Astrocyte (in vitro differentiated cells and primary cell): ENCODE results near the gene UBD. TPM values are rescaled to one million over a fixed set of nuclear protein-coding genes. Genes with fewer than 3 reads are reported as not detected.

Experiments used
- DNase-seq: peaks from one replicate; pipeline ENCODE4 v3.0.0-alpha.2; 2010; ENCODE audit warnings: low read depth
- FAIRE-seq: peaks from 2 replicates; lab custom pipeline; 2011; peaks lifted over from hg19 to GRCh38; lab: Jason Lieb, UNC
- H2AFZ ChIP-seq: 2 replicates; pipeline ENCODE4 v1.6.0; 2012; ENCODE audit warnings: low read depth, low read length, inconsistent platforms
- H3K27ac ChIP-seq: 2 replicates; pipeline ENCODE4 v1.5.1; 2011; ENCODE audit warnings: low read depth, low read length, inconsistent platforms
- H3K27me3 ChIP-seq: 2 replicates; pipeline ENCODE4 v1.6.0; 2011; ENCODE audit warnings: low read length, inconsistent platforms; ENCODE audit not compliant: insufficient read depth
- H3K36me3 ChIP-seq: 2 replicates; pipeline ENCODE4 v1.5.1; 2011; ENCODE audit warnings: low read length, inconsistent platforms; ENCODE audit not compliant: insufficient read depth
- H3K4me1 ChIP-seq: 2 replicates; pipeline ENCODE4 v1.5.1; 2011; ENCODE audit warnings: low read length, inconsistent platforms; ENCODE audit not compliant: insufficient read depth
- H3K4me2 ChIP-seq: 2 replicates; pipeline ENCODE4 v1.6.0; 2012; ENCODE audit warnings: low read length, inconsistent platforms
- H3K4me3 ChIP-seq: 2 replicates; pipeline ENCODE4 v1.5.1; 2011; ENCODE audit warnings: low read depth, mild to moderate bottlenecking, low read length, inconsistent platforms; ENCODE audit not compliant: insufficient read depth
- H3K79me2 ChIP-seq: 2 replicates; pipeline ENCODE4 v1.6.0; 2012; ENCODE audit warnings: mild to moderate bottlenecking, low read length, inconsistent platforms; ENCODE audit not compliant: insufficient read depth
- H3K9ac ChIP-seq: 2 replicates; pipeline ENCODE4 v1.6.0; 2012; ENCODE audit warnings: mild to moderate bottlenecking, low read length, inconsistent platforms
- H3K9me3 ChIP-seq: 2 replicates; pipeline ENCODE4 v1.5.1; 2012; ENCODE audit warnings: low read depth, mild to moderate bottlenecking, low read length, inconsistent platforms; ENCODE audit not compliant: insufficient read depth
- H4K20me1 ChIP-seq: 2 replicates; pipeline ENCODE4 v1.6.0; 2012; ENCODE audit warnings: low read length, inconsistent platforms; ENCODE audit not compliant: insufficient read depth
- H3K27ac Mint-ChIP-seq: one replicate; pipeline ENCODE4 v1.8.0; 2021; ENCODE audit warnings: mild to moderate bottlenecking, mixed read lengths; ENCODE audit not compliant: unreplicated experiment
- H3K27me3 Mint-ChIP-seq: one replicate; pipeline ENCODE4 v1.8.0; 2021; ENCODE audit warnings: low read depth, mixed read lengths; ENCODE audit not compliant: unreplicated experiment
- H3K36me3 Mint-ChIP-seq: one replicate; pipeline ENCODE4 v1.8.0; 2021; ENCODE audit warnings: low read depth, mixed read lengths; ENCODE audit not compliant: unreplicated experiment
- H3K4me1 Mint-ChIP-seq: one replicate; pipeline ENCODE4 v1.8.0; 2021; ENCODE audit warnings: low read depth, mixed read lengths; ENCODE audit not compliant: unreplicated experiment
- H3K4me3 Mint-ChIP-seq: one replicate; pipeline ENCODE4 v1.8.0; 2021; ENCODE audit warnings: mild to moderate bottlenecking, moderate library complexity, mixed read lengths; ENCODE audit not compliant: unreplicated experiment
- H3K9me3 Mint-ChIP-seq: one replicate; pipeline ENCODE4 v1.8.0; 2021; ENCODE audit warnings: mild to moderate bottlenecking, mixed read lengths; ENCODE audit not compliant: unreplicated experiment
- EZH2 ChIP-seq: IDR thresholded peaks from 2 replicates; pipeline ENCODE4 v1.6.1; 2012; ENCODE audit warnings: mild to moderate bottlenecking, low read length, inconsistent platforms; ENCODE audit not compliant: insufficient read depth
- total RNA-seq: library from RNA; stranded (reverse); gene quantifications from 2 replicates; pipeline ENCODE4 v1.2.1, GENCODE V29; 2021
- TF ChIP-seq, protein P1 (sequence below): IDR thresholded peaks from 2 replicates; pipeline ENCODE4 v1.5.1; 2011; ENCODE audit warnings: low read depth, mild to moderate bottlenecking, inconsistent platforms, low read length, moderate library complexity; ENCODE audit not compliant: insufficient read depth

Gene UBD
- total RNA-seq, 1 donor from 2014 or later, result 9.9 TPM

GRCh38 chr6:29521006-29521680 lies 38.4 kb downstream of the UBD start:
- peaks cover 4% of the 10 kb centered on the region for H3K36me3 Mint-ChIP-seq
- no peak overlapping the region for H3K27ac Mint-ChIP-seq
- Histone ChIP-seq H3K4me1 (no peaks in the 10 kb centered on the region), H2AFZ (no peak overlapping the region), H3K27ac (no peak overlapping the region), H3K79me2 (no peaks in the 10 kb centered on the region), H3K9me3 (no peaks in the 10 kb centered on the region), H3K4me2 (no peak overlapping the region), H3K9ac (no peak overlapping the region), H4K20me1 (no peaks in the 10 kb centered on the region), H3K36me3 (no peaks in the 10 kb centered on the region), H3K4me3 (no peak overlapping the region), H3K27me3 (no peaks in the 10 kb centered on the region)
- TF ChIP-seq, protein P1, sequence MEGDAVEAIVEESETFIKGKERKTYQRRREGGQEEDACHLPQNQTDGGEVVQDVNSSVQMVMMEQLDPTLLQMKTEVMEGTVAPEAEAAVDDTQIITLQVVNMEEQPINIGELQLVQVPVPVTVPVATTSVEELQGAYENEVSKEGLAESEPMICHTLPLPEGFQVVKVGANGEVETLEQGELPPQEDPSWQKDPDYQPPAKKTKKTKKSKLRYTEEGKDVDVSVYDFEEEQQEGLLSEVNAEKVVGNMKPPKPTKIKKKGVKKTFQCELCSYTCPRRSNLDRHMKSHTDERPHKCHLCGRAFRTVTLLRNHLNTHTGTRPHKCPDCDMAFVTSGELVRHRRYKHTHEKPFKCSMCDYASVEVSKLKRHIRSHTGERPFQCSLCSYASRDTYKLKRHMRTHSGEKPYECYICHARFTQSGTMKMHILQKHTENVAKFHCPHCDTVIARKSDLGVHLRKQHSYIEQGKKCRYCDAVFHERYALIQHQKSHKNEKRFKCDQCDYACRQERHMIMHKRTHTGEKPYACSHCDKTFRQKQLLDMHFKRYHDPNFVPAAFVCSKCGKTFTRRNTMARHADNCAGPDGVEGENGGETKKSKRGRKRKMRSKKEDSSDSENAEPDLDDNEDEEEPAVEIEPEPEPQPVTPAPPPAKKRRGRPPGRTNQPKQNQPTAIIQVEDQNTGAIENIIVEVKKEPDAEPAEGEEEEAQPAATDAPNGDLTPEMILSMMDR, result no peak
- no peak for TF ChIP-seq EZH2
- H3K27me3 Mint-ChIP-seq, result no peaks in the 10 kb centered on the region
- FAIRE-seq (no peak), DNase-seq (no peak)
- peaks cover 5% of the 10 kb centered on the region for H3K9me3 Mint-ChIP-seq
- peaks cover 2% of the 10 kb centered on the region for H3K4me1 Mint-ChIP-seq
- no peak overlapping the region for H3K4me3 Mint-ChIP-seq

DNA sequence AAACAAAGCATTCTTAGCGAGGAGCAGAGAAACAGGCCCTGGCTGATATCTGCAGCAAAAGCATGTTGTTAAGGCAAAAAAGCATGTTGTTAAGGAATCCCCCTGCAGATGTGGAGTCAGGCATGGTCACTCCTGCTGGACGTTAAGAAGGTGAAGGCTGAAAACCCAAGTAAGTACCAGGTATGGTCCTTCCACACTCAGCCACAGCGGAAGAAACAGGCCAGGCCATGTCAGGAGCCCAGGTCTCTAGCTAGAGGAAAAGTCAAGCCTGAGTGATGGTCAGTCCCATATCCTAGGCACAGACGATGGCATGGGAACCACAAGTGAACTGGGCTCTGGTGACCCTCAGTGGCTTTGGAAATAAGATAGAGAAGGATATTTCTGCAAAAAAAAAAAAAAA lies 39.3 kb downstream of the UBD start:
- Mint-ChIP-seq H3K4me3 (no peak overlapping the region), H3K9me3 (peaks cover 5% of the 10 kb centered on the region), H3K36me3 (peaks cover 4% of the 10 kb centered on the region), H3K27ac (no peak overlapping the region), H3K4me1 (peaks cover 5% of the 10 kb centered on the region), H3K27me3 (no peaks in the 10 kb centered on the region)
- Histone ChIP-seq H3K27me3 (no peaks in the 10 kb centered on the region), H3K4me3 (no peak overlapping the region), H3K4me2 (no peak overlapping the region), H4K20me1 (no peaks in the 10 kb centered on the region), H2AFZ (no peak overlapping the region), H3K79me2 (no peaks in the 10 kb centered on the region), H3K4me1 (no peaks in the 10 kb centered on the region), H3K27ac (no peak overlapping the region), H3K9me3 (no peaks in the 10 kb centered on the region), H3K36me3 (no peaks in the 10 kb centered on the region), H3K9ac (no peak overlapping the region)
- TF ChIP-seq, protein P1, result no peak
- no peak for TF ChIP-seq EZH2
- DNase-seq (no peak), FAIRE-seq (no peak)

- H3K4me3 Mint-ChIP-seq, result no peak overlapping the region
- TF ChIP-seq EZH2, result no peak
- TF ChIP-seq, protein P1, result no peak
- H2AFZ ChIP-seq, result no peak overlapping the region
- H3K27ac Mint-ChIP-seq, result no peak overlapping the region
- no peaks in the 10 kb centered on the region for H3K36me3 ChIP-seq
- H3K4me3 ChIP-seq, result no peak overlapping the region
- H3K9me3 Mint-ChIP-seq, result peaks cover 9% of the 10 kb centered on the region
- peaks cover 4% of the 10 kb centered on the region for H3K36me3 Mint-ChIP-seq
- no peaks in the 10 kb centered on the region for H3K4me1 ChIP-seq
- no peak overlapping the region for H3K27ac ChIP-seq
- FAIRE-seq (no peak), DNase-seq (no peak)
- H4K20me1 ChIP-seq, result no peaks in the 10 kb centered on the region
- H3K9me3 ChIP-seq, result no peaks in the 10 kb centered on the region
- H3K27me3 ChIP-seq, result no peaks in the 10 kb centered on the region
- no peak overlapping the region for H3K4me2 ChIP-seq
- no peaks in the 10 kb centered on the region for H3K27me3 Mint-ChIP-seq
- no peaks in the 10 kb centered on the region for H3K79me2 ChIP-seq
- no peak overlapping the region for H3K9ac ChIP-seq
- peaks cover 8% of the 10 kb centered on the region for H3K4me1 Mint-ChIP-seq
Measured at GRCh38 chr6:29519291-29520010, 40.1 kb downstream of the UBD start.
